Raji (cell line): ENCODE results near the gene OCRL.

Source experiments
- POLR2A ChIP-seq: IDR thresholded peaks from 2 replicates; pipeline ENCODE4 v1.6.1; 2011; ENCODE audit warnings: low read depth, low read length, control low read depth; ENCODE audit not compliant: insufficient read depth

OCRL gene

GRCh38 chrX:129540068-129540653 is at the start of gene OCRL:
Gene OCRL, plus strand, starts transcription at chrX:129540259. Its CDS starts 181 bp downstream, at chrX:129540440.
- no peak for TF ChIP-seq POLR2A

DNA sequence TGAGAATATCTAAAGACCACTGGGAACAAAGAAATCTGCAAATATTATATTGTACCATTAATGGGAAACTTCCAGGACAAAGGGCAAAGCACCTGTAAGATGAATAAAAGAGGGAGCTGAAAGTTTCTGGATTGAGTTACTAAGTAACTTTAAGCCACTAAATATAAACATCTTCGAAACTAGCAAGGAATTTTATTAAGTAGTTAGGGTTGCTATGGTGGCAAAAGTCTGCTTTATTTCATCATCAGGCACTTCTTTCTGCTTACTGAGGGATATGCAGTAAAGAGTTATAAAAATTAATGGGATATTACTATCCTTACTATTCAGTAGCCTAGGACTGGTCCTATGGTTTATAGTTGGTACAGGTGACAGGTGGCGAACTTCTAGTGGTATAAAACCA is 49.7 kb upstream of the OCRL start:
- TF ChIP-seq POLR2A, result no peak

DNA sequence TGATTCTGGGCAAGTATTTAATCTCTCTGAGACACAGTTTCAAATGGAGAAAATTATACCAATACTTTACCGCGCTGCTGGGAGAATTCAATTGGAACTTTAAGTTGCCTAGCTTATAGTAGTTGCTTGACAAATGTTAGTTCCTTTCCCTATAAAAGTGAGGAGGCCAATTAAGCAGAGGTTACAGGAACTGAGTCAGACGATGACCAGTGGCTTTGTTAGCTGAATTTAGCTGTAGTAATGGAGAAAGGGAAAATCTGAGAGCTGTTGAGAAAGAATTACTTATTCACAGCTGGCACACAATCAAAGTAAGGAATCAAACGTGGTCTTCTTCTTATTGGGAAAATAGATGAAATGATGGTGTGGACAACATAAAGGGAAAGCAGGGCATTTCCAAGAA is 46.4 kb upstream of the OCRL start:
- TF ChIP-seq POLR2A, result no peak

GRCh38 chrX:129494887-129495286 is 45.2 kb upstream of the OCRL start:
- no peak for TF ChIP-seq POLR2A

DNA sequence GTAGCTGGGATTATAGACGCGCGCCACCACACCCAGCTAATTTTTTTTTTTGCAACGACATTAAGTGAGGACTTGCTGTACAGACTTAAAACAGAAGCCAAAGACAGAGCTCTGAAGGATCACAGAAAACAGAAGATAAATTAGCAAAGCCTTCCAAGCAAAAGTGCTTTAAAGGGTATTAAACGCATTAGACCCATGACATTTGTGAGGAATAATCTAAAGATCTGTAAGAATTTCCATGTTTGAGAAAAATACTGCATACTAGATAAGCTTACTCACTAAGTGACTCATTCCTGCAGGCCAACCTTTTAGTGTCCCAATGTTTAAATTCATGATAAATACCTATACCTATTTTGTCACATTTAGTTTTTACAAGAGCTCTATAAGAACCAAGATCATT is 44.2 kb upstream of the OCRL start:
- no peak for TF ChIP-seq POLR2A

- no peak for TF ChIP-seq POLR2A
These were observed 43.4 kb upstream of the OCRL start for GRCh38 chrX:129496625-129497024.

DNA sequence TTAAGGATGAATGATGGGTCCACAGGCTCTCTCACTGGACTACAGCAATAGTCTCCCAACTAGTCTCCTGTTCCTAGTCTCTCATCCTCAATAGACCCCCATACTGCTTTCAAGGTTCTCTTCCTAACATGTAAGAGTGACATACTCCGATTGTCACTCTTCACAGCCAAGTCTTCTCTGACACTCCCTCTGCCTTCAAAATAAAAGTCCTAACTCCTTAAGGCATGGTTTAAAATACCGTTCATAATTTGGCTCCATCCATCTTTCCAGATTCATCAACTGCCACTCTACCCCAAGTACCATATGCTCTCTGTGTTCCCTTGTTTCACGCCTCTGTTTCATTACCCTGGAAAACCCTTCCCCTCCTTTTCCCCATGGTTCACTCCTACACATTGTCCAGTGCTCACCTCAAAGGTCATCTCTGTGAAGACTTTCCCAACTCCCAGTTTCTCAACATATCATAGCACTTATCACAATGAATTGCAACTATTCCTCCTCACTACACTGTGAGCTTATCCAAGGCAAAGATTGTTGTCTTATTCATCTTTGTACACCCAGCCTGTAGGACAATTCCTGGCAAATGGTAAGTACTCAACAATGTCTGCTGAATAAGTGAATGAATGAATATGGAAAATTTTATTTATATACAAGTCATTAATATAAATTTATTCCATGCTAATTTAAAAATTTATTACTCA is 42.8 kb upstream of the OCRL start:
- no peak for TF ChIP-seq POLR2A

GRCh38 chrX:129510331-129510730 is 29.7 kb upstream of the OCRL start:
- no peak for TF ChIP-seq POLR2A

GRCh38 chrX:129511689-129512088 is 28.4 kb upstream of the OCRL start:
- TF ChIP-seq POLR2A, result no peak

GRCh38 chrX:129512409-129512808 is 27.6 kb upstream of the OCRL start:
- TF ChIP-seq POLR2A, result no peak

DNA sequence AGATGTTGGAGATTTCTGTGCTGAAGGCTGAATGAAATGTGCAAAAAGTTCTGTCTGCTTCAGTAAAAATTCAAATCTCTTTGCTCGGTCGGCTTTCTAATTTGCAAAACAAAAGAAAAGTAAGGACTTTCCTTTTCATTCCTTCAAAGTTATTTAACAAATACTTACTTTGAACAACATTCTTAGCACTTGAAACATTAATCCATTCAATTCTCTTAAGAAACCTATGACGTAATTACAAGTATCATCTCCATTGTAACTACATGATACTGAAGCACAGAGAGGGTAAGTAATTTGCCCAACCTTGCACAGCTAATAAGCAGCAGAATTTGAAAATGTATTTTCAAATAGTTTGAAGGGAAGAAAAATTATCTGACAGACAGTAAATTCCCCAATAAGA is 23.7 kb upstream of the OCRL start:
- TF ChIP-seq POLR2A, result no peak

GRCh38 chrX:129520151-129520550 is 19.9 kb upstream of the OCRL start:
- no peak for TF ChIP-seq POLR2A

- no peak for TF ChIP-seq POLR2A
These were observed 17.6 kb upstream of the OCRL start for GRCh38 chrX:129522184-129523078.

DNA sequence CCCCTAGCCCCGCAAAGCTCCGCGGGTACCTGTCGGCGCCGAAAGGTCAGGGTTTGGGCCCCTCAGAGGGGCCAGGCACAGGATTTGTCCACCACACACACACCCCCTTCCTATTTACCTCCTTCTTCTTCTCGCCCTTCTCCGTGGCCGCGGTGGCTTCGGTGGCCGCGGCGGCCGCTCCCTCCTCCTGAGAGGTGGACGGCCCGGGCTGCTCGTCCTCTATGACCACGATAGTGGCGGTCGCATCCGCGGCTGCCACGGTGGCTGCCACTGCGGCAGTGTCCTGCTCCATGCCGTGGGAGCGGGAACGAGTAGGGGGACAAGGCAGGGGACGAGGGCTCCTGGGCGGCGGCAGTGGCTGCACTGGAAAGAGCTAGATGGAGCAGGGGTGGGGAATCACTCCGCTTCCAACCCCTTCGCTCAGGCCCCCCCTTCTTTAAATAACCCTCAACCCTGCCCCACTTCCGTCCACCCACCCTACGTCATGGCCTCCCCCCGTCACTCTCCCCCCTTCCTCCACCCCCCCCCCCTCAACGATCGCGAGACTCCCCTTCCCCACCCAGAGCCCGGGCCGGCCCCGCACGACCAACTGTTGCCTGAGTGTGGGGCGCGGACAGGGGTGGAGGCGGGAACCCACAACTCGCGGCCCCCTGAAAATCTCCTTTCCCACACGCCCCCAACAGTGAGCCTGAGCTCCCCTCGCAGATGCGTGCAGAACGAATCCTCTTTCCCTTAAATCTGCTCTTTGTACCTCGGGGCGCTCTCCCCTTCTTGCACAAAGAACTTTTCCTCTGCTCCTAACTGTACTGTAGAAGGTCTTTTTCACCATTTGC is 16.8 kb upstream of the OCRL start, which contains the start of gene SMARCA1:
Gene SMARCA1, minus strand, starts transcription at position 412 of the 833 bp plus-strand sequence. Its CDS starts 120 bp downstream, at position 292.
- no peak for TF ChIP-seq POLR2A
